HUES48 (cell line): ENCODE data around the gene PSMG2.
"Not testable (repeated sequence)": the region's sequence is repeated elsewhere in the genome, so short reads cannot be mapped to it uniquely, and the experiment has no call there.

Source experiments
- H3K27ac ChIP-seq: one replicate; pipeline ENCODE4 v1.7.0; 2013; ENCODE audit warnings: low read depth, low read length, inconsistent platforms
- H3K27me3 ChIP-seq: 2 replicates; pipeline ENCODE4 v1.6.1; 2013; ENCODE audit warnings: mild to moderate bottlenecking, low read length; ENCODE audit not compliant: control insufficient read depth, insufficient read depth
- H3K36me3 ChIP-seq: 2 replicates; pipeline ENCODE4 v1.6.1; 2013; ENCODE audit warnings: low read length; ENCODE audit not compliant: control insufficient read depth, insufficient read depth
- H3K4me1 ChIP-seq: 2 replicates; pipeline ENCODE4 v1.6.1; 2013; ENCODE audit warnings: mild to moderate bottlenecking, low read length; ENCODE audit not compliant: control insufficient read depth, insufficient read depth
- H3K4me3 ChIP-seq: 2 replicates; pipeline ENCODE4 v1.5.1; 2013; ENCODE audit warnings: mild to moderate bottlenecking, low read depth, low read length
- H3K9ac ChIP-seq: 2 replicates; pipeline ENCODE4 v1.6.1; 2013; ENCODE audit warnings: mild to moderate bottlenecking, low read depth, low read length, moderate library complexity
- H3K9me3 ChIP-seq: 2 replicates; pipeline ENCODE4 v1.6.1; 2013; ENCODE audit warnings: low read length; ENCODE audit not compliant: control insufficient read depth, insufficient read depth

The PSMG2 gene

DNA sequence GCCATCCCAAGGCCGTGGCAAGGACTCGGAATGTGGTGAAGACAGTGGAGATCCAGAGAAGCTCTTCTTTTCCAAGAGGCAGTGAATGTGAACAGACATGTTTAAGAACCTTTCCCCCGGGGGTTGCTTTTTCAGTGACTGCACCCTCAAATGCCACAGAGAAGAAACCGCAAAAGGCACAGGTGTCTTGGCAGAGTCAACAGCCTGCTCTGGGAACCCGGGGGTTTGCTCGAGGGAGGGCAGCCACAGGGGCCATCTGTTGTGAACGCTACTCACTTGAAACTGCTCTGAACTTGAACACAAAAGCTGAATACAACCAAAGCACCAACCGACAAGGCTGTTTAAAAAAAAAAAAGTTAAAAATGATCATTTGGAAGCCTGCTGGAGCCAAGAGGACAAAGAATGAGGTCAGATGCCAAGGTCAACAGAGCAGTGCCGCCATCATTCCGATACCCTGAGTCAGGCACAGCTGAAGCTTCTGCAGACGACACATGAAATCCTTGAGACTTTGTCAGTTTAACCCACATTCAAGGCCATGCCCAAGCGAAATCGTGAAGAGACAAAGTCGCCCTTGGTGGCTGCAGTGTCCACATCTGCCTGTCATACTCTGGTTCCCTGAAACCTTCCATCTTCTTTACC lies 47.4 kb downstream of the PSMG2 start:
- Histone ChIP-seq H3K27ac (no peak overlapping the region), H3K27me3 (no peaks in the 10 kb centered on the region), H3K4me1 (no peaks in the 10 kb centered on the region), H3K9me3 (no peaks in the 10 kb centered on the region), H3K9ac (no peak overlapping the region), H3K36me3 (no peaks in the 10 kb centered on the region), H3K4me3 (no peak overlapping the region)

DNA sequence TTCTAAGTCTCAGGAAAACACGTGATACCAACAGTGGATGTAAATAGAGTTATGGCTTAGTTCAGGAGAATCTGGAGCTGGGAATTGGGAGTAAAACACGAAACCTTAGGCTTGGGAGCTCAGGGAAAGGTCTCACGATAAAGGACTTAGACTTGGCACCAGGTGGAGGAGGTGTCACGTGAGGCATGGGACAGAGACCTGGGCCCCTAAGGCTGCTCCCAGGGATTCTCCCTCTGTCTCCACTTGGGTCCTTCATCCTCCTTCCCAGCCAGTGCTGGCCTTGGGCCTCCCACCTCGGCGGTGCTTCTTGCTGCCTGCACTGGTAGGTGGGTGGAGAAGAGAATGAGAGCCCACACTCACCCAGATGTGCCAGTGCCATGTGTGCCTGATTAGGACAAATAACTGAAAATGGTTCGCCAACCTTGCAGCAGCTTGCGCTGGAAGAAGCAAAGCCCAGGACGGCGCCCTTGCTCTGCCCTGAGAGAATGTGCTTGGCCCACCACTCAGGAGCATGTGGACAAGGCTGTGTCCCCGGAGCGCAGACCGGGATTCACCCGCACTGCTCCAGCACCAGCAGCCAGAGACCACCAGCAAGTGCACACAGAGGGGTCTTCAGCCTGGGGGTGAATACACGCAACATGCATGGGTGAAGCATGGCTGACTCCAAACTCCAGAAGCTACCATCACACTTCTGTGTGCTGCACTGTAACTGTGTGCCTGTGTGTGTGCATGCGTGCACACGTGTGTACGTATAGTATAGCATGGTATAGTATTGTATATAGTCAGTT lies 48.1 kb downstream of the PSMG2 start:
- Histone ChIP-seq H3K27me3 (no peaks in the 10 kb centered on the region), H3K36me3 (no peaks in the 10 kb centered on the region), H3K4me3 (no peak overlapping the region), H3K9me3 (no peaks in the 10 kb centered on the region), H3K4me1 (no peaks in the 10 kb centered on the region), H3K27ac (no peak overlapping the region), H3K9ac (no peak overlapping the region)

DNA sequence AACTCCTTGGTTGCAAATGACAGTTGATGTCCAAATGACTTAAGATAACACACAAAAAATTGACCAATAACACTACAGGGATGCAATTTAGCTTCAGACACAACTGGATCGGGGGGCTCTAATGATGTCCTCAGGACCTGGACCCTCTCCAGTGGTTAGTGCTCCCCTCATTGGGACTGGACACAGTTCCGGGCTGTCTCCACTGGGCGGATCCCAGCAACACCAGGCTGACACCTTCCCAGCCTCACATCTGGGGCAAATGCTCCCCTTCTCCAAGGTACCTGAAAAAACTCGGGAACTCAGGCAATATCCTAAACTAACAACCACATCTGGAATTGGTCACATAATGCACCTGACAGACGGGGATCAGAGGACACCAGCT lies 48.7 kb downstream of the PSMG2 start:
- no peak overlapping the region for H3K9ac ChIP-seq
- H3K27ac ChIP-seq = no peak overlapping the region
- no peaks in the 10 kb centered on the region for H3K9me3 ChIP-seq
- no peaks in the 10 kb centered on the region for H3K27me3 ChIP-seq
- no peak overlapping the region for H3K4me3 ChIP-seq
- no peaks in the 10 kb centered on the region for H3K4me1 ChIP-seq
- no peaks in the 10 kb centered on the region for H3K36me3 ChIP-seq

DNA sequence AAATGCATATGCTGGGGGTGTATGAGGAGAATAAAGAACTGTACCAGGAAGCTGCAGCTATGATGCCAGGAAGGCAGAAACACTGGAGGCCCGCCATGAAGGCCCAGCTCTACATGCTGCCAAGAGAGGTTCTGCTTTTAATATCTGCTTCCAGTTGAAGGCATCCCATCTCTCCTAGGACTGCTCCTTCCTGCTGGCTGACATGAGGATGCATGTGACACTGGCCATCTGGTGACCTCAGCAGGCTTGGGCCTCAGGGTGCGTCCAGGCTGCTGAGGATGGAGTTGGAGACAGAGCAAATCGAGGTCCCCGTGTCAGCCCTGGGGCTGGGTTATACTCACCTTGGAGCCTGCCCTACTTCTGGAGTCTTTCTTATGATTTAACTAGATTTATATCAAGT lies 49.0 kb downstream of the PSMG2 start:
- Histone ChIP-seq H3K4me3 (no peak overlapping the region), H3K36me3 (no peaks in the 10 kb centered on the region), H3K4me1 (no peaks in the 10 kb centered on the region), H3K9me3 (no peaks in the 10 kb centered on the region), H3K27me3 (no peaks in the 10 kb centered on the region), H3K9ac (no peak overlapping the region), H3K27ac (no peak overlapping the region)

DNA sequence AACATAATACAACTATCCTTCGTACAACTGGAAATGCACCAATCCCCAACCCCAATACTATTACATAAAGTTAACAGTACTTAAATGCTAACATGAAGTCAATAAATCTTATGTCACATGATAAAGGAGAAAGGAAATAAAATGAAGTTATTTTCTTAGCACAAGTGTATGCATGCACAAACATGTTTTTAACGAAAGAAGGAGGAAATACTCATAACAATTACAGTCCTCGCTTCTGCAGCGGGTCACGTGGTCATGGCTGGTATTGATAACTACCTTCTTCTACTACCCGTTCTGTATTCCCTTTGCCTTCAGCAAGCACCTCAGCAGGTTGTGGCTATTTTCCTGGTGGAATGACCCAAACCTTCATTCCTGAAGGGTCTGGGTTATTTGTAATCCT lies 51.7 kb downstream of the PSMG2 start:
- Histone ChIP-seq H3K4me3 (no peak overlapping the region), H3K9me3 (no peaks in the 10 kb centered on the region), H3K9ac (no peak overlapping the region), H3K27me3 (no peaks in the 10 kb centered on the region), H3K27ac (no peak overlapping the region), H3K4me1 (no peaks in the 10 kb centered on the region), H3K36me3 (no peaks in the 10 kb centered on the region)

DNA sequence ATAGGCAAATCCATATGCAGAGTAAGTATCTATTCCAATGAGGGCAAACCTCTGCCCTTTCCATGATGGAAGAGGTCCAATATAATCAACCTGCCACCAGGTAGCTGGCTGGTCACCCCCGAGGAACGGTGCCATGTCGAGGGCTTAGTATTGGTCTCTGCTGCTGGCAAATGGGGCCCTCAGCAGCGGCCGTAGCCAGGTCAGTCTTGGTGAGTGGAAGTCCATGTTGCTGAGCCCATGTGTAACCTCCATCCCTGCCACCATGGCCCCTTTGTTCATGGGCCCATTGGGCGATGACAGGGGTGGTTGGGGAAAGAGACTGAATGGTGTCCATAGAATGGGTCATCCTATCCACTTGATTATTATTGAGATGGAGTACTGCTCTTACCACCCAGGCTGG lies 52.8 kb downstream of the PSMG2 start:
- not testable (repeated sequence) for H3K9me3 ChIP-seq, H3K9ac ChIP-seq, H3K27ac ChIP-seq, H3K4me1 ChIP-seq, H3K27me3 ChIP-seq, H3K36me3 ChIP-seq, H3K4me3 ChIP-seq

DNA sequence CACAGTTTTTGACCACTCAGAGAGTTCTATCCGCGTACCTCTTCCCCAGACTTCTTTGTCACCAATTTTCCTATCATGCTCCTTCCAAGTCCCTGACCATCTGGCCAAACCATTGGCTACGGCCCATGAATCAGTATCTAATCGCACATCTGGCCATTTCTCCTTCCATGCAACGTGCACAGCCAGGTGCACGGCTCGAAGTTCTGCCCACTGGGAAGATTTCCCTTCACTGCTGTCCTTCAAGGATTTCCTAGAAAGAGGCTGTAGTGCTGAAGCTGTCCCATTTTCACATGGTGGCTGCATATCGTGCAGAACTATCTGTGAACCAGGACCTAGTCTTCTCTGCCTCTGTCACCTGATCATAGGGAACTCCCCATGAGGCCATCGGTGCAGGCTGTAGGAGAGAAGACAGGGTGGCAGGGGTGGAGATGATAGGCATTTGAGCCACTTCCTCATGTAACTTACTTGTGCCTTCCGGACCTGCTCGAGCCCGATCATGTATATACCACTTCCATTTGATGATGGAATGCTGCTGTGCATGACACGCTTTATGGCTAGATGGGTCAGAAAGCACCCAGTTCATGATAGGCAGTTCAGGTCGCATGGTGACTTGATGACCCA lies 53.9 kb downstream of the PSMG2 start:
- not testable (repeated sequence) for H3K4me1 ChIP-seq, H3K27me3 ChIP-seq, H3K27ac ChIP-seq, H3K36me3 ChIP-seq, H3K9me3 ChIP-seq, H3K4me3 ChIP-seq, H3K9ac ChIP-seq

DNA sequence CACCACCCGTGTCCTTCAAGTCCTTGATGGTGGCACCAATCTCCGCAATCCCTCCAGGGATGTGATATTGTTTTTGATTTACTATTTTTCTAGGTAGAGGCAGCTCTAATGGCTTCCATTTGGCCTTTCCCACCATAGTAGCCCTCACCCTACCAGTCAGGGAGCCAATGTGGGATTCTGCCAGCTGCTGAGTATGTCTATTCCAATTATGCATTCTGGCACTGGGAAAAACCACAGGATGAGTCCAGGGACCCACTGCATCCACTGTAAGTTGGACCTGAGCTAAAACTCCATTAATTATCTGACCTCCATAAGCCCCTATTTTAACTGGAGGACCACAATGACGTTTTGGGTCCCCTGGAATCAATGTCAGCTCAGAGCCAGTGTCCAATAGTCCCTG lies 55.7 kb downstream of the PSMG2 start:
- not testable (repeated sequence) for H3K27me3 ChIP-seq, H3K4me1 ChIP-seq, H3K9me3 ChIP-seq, H3K27ac ChIP-seq, H3K36me3 ChIP-seq, H3K4me3 ChIP-seq, H3K9ac ChIP-seq

DNA sequence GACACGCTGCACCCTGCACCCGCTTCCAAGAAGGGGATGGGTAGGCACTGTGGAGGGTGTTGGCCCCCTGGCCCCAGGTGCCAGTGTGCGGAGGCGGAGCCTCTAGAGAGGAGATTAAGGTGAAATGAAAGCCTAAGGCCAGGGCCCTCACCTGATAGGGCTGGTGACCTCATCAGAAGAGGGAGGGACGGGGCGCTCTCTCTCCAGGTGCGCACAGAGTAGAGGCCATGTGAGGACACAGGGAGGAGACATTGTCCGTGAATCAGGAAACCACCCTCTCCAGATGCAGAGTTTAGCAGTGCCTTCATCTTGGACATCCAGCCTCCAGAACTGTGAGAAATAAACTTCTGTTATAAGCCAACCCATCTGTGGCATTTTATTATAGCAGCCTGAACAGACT lies 62.3 kb downstream of the PSMG2 start:
- Histone ChIP-seq H3K9ac (no peak overlapping the region), H3K4me1 (no peaks in the 10 kb centered on the region; the same call in 1 of the 2 replicates), H3K36me3 (no peaks in the 10 kb centered on the region), H3K27ac (no peak overlapping the region), H3K27me3 (no peaks in the 10 kb centered on the region), H3K4me3 (no peak overlapping the region), H3K9me3 (no peaks in the 10 kb centered on the region)

DNA sequence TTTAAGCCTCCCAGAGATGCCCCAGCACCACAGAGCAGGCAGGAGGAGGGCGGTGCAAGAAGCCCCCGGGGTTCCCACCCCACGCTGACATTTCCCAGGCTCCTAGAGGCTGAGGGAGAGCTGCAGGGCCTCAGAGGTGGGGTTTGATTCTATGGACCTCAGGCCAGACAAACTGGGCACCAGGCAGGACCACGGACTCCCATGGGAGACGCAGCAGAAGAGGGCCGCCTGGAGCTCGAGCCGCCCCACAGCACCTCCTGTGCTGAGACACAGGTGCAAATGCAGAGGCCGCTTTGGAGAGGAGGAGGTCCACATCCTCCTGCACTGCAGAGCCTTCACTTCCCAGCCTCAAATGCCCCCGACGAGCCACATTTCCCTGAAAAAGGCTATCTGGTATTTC lies 62.7 kb downstream of the PSMG2 start:
- Histone ChIP-seq H3K27me3 (no peaks in the 10 kb centered on the region), H3K9me3 (no peaks in the 10 kb centered on the region), H3K36me3 (no peaks in the 10 kb centered on the region), H3K9ac (no peak overlapping the region), H3K4me3 (no peak overlapping the region), H3K27ac (no peak overlapping the region), H3K4me1 (no peaks in the 10 kb centered on the region; the same call in 1 of the 2 replicates)

DNA sequence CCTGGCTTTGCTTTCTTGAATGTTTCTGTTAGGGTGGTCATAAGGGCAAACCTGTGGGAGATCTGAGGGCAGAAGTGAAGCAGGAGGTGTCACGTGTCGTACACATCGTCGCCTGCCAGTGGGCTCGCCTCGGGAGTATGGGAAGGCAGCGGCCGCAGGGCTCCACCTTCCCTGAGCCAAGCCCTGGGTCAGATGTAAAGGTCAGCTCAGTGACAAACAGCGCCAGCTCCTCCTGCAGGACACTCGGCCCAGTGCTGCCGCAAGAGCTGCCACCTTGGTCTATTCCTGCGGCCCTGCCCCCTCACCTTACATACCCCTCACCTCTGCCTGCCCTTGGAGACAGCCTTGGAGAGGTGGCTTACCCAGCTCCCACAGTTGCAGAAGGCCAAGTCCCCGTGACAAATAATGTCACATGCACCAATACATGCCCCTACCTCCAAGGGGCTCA lies 64.2 kb downstream of the PSMG2 start:
- no peaks in the 10 kb centered on the region for H3K36me3 ChIP-seq
- H3K4me1 ChIP-seq = no peaks in the 10 kb centered on the region; the same call in 1 of the 2 replicates
- H3K27ac ChIP-seq = no peak overlapping the region
- no peaks in the 10 kb centered on the region for H3K27me3 ChIP-seq
- no peaks in the 10 kb centered on the region for H3K9me3 ChIP-seq
- no peak overlapping the region for H3K9ac ChIP-seq
- H3K4me3 ChIP-seq = no peak overlapping the region
